GM18951 (cell line): ENCODE measurements around the gene SPANXN3.
"Not testable (repeated sequence)": the region's sequence is repeated elsewhere in the genome, so short reads cannot be mapped to it uniquely, and the experiment has no call there.

Source experiments
- POLR2A ChIP-seq: IDR thresholded peaks from 4 replicates; pipeline ENCODE4 v1.6.1; 2011; ENCODE audit warnings: mild to moderate bottlenecking; ENCODE audit not compliant: insufficient read length, insufficient read depth; ENCODE audit errors: extremely low read depth
- in situ Hi-C: fragments of 300-500 bp; cut with MboI; formaldehyde crosslinking; loops from one replicate; pipeline ENCODE4 v1.12.0; 2022; ENCODE audit warnings: low sequenced_read_pairs, mixed read lengths, inconsistent platforms; ENCODE audit not compliant: unreplicated experiment

SPANXN3 gene, protein sequence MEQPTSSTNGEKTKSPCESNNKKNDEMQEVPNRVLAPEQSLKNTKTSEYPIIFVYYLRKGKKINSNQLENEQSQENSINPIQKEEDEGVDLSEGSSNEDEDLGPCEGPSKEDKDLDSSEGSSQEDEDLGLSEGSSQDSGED

DNA sequence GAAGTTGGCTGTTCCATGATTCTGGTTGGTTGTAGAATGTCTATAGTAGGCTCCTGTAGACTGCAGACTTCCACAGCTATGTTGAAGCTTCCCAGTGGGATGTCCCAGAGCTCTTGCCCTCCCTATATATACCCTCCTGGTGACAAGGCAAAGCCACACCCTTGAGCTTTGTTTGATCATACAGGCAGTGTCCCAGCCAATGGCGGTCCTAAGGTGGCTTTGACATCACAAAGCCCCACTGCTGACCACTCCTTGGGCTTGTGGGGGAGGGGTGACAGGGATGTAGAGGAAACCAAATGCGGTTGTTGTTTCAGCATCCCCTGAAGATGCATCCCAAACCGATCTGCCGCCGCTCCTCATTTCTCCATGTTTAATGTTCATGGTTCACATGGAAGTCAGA lies at the start of gene SPANXN3:
Gene SPANXN3 (minus strand): TSS at position 101 of the 400 bp plus-strand sequence. CDS start 84 bp downstream, at position 17.
- in situ Hi-C loops: not testable (repeated sequence)

DNA sequence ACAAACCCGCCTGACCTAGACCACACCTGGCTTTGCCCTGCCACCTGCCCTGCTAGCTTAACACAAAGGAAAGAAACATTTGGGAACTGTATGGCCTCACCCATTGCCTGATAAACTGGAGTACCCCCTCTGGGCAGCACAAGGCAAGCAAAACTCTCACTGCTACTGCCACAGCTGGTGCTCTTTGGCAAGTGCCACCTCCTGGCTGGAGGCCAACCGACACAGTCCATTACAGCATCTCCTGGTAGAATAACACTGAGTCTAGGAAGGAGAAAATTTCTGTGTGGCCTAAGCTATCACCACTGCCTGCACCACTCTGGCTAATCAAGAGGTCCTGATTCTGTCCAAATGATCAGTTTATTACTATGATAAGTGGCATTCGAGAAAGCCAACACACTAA lies 18.9 kb upstream of the SPANXN3 start:
- in situ Hi-C loops: no loop called here
- no peak for TF ChIP-seq POLR2A

DNA sequence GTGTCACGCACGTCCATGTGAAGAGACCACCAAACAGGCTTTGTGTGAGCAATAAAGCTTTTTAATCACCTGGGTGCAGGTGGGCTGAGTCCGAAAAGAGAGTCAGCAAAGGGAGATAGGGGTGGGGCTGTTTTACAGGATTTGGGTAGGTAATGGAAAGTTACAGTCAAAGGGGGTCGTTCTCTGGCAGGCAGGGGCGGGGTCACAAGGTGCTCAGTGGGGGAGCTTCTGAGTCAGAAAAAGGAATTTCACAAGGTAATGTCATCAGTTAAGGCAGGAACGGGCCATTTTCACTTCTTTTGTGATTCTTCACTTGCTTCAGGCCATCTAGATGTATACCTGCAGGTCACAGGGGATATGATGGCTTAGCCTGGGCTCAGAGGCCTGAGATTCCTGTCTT lies 15.1 kb downstream of the SPANXN3 start:
- in situ Hi-C loops: not testable (repeated sequence)

DNA sequence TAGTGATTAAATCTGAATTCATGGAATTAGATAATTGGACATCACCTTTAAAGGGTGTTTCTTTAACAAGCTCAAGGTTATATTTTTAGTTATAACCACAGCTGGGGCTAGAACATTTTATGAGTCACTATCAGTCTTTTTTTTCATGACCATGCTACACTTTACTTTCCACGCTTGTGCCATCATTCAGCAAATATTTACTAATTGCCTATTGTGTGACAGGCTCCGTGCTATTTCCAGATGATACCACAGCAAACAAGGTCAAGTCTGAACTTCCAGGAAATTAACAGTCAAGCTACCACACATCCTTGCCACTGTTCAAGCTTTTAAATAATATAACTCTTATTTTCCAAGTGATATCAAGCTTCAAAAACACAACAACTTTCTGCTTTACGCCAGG lies 16.5 kb downstream of the SPANXN3 start:
- no peak for TF ChIP-seq POLR2A
- in situ Hi-C loops: no loop called here

DNA sequence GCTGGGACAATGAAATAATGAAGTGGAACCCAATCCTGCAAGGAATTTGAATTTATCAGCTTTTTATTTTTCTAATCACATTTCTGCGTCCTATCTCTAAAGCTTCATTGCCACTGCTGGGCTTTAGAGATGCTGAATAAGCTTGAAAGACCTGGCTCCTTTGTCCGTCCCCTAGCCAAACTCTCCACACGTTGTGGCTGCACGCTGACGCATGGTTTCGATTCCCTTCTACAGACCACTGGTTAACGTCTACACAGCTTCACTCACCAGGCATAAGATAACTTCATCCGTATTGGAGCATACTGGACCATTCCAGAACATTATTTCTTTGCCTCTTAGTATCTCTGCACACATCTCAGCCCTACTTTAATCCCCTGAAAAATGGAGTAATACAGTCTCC lies 31.2 kb downstream of the SPANXN3 start:
- TF ChIP-seq POLR2A: no peak
- in situ Hi-C loops: no loop called here

DNA sequence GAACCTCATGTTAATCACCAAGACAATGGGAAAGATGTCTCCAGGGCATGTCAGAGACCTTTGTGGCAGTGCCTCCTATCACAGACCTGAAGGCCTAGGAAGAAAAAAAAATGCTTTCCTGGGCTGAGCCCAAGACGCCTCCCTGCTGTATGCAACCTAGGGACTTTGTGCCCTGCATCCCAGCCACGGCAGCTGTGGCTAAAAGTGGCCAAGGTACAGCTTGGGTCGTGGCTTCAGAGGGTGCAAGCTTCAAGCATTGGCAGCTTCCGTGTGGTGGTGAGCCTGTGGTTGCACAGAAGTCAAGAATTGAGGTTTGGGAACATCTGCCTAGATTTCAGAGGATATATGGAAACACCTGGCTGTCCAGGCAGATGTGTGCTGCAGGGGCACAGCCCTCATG lies 40.5 kb downstream of the SPANXN3 start:
- TF ChIP-seq POLR2A: no peak
- in situ Hi-C loops: no loop called here

DNA sequence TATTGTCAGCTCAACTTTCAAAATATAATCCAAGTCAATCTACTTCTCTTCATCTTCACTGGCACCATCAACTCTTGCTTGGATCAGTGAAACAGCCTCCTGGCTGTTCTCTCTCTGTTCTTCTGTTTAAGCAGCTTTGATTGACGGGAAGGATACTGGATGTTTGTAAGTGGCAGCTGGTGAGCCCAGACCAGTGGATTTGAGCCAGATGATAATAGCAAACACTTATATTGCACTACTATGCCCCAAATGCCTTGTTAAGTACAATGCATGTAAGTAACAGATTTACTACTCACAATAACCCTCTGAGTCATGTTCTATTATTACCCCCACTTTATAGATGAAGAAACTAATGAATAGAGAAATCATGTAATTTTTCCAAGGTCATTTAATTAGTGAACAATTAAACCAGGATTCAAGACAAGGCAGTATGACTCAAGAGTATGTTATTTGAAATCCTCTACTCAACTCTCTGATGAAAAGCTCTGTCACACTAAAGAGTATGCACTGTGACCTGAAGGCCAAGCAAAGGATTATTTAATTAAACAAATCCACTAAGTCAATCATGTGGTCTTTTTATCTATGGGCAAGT lies 44.8 kb downstream of the SPANXN3 start:
- TF ChIP-seq POLR2A: no peak
- in situ Hi-C loops: no loop called here

DNA sequence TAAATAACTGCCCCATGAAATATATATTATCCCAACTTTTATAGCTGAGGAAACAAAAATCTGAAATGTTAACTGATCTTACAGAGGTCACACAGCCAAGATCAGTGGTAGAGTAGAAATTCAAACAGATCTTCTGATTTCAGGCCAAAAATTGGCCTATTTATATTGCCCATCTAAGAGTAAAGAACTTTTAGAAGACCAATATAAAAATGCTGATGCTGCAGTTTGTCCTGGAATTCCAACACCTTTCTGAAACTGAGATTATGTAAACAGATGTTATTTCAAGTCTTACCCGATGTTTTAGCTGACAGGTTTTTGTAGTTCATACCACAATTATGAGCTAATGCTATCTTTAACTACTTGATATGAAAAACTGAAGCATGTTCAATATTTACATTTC lies 51.1 kb downstream of the SPANXN3 start:
- TF ChIP-seq POLR2A: no peak
- in situ Hi-C loops: no loop called here

DNA sequence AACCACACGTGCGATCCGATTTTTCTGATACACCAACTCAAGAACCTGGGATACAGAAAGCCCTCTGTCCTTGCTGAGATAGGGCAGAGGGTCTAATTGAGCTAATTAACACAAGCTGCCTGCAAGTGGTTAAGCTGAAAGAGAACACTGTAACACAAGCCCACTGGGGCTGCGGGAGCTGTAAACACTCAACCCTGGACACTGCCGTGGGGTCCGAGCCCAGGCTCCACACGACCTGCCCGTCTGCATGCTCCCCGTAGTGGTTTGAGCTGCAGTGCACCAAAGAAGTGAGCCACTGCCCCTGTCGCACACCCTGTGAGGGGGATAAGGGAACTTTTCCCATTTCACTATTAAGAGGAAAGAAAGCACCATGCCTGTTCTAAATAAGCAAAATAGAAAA lies 54.6 kb downstream of the SPANXN3 start:
- in situ Hi-C loops: no loop called here
- TF ChIP-seq POLR2A: no peak

DNA sequence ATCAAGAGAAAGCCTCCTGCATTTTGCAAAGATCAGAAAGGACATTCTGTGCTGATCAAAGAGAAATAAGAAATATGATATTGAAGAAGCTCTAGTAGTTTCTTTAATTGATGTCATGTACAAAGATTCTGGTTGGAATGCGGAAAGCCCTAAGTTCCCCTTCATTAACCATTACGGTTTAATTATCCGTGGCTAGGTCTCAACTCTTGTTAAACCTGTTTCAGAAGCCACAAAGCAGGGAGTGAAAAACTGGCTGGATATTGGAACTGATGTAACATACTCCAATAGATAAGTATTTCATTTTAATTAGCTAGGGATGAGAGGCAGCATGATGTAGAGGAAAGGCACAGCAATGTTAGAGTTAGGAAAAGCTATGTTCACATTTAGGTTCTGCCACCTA lies 55.7 kb downstream of the SPANXN3 start:
- in situ Hi-C loops: no loop called here
- TF ChIP-seq POLR2A: no peak
